Right atrium auricular region (tissue), 2 donors: Measurements from ENCODE around the gene KRT1. TPM values are rescaled to one million over a fixed set of nuclear protein-coding genes. Genes with fewer than 3 reads are reported as not detected.

ENCODE experiments used
- DNase-seq: peaks from one replicate; pipeline ENCODE4 v3.0.0-alpha.2; 2019; ENCODE audit warnings: low spot score
- H3K27ac ChIP-seq, 2 donors: fragments of 200-600 bp; sonication (generic); 1 replicate in 1 of 2; 2 replicates in 1 of 2; pipeline ENCODE4 v1.5.1; 2016 to 2019
- H3K27me3 ChIP-seq, 2 donors: fragments of 200-600 bp; sonication (generic); one replicate each; pipeline versions ENCODE4 v1.5.1 to v1.6.0; 2017 to 2019
- H3K36me3 ChIP-seq: fragments of 200-600 bp; sonication (generic); one replicate; pipeline ENCODE4 v1.5.1; 2016
- H3K4me1 ChIP-seq, 2 donors: fragments of 200-600 bp; sonication (generic); one replicate each; pipeline versions ENCODE4 v1.5.1 to v1.6.0; 2017 to 2019
- H3K4me3 ChIP-seq, 2 donors: fragments of 200-600 bp; sonication (generic); 1 replicate in 1 of 2; 2 replicates in 1 of 2; pipeline ENCODE4 v1.5.1; 2017 to 2019; ENCODE audit warnings: mild to moderate bottlenecking in 1 of 2, moderate library complexity in 1 of 2
- H3K9me3 ChIP-seq, 2 donors: fragments of 200-600 bp; sonication (generic); one replicate each; pipeline ENCODE4 v1.5.1; 2019
- CTCF ChIP-seq, 2 donors: fragments of 200-600 bp; sonication (generic); IDR thresholded peaks; one replicate each; pipeline ENCODE4 v1.5.1; 2019; ENCODE audit warnings: antibody characterized with exemption in 2 of 2
- total RNA-seq, 2 donors: library from RNA; depleted of rRNA; stranded (reverse); fragments of >200 nt; gene quantifications; one replicate each; pipeline ENCODE4 v1.1.0, GENCODE V29; 2016

Gene KRT1
- total RNA-seq, 2 donors from 2014 or later: not detected

DNA sequence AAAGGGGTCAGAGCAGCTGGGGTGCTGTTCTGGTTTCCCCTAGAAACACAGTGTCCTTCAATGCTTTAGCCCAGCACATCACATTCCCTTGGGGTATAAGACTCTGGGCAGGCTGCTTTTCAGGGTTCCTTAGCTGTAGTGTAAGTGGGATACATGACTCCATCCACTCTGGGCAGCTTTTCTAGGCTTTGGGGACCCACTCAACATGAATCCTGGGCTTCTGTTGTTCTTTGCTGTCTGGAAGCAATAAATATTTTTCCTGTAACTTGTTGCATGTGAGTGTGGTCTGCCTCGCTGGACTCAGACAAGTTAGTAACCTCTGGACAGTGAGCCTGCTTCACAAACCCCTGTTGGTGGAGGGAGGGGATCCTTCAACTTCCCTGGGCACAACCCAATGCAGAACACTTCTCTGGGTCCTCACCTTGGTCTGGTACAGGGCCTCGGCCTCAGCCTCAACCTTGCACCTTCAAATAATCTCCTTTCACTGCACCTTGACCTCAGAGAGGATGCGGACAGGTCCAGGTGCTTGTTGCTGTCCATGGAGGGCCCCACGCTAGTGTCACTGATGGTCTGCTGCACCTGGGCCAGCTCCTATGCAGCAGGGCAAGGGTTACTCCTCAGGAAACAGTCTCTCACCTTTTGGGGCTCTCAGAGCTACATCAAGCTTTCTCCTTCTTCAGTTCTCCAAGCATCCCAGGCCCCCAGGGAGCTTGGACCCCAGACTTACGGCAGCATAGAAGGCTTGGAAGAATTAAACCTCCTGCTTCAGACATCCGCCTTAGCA lies 48.3 kb downstream of the KRT1 start:
- DNase-seq: peak; percentile 32
- Histone ChIP-seq H3K9me3 (no peaks in the 10 kb centered on the region), H3K27me3 (no peaks in the 10 kb centered on the region)

GRCh38 chr12:52631264-52631663 lies 48.9 kb downstream of the KRT1 start:
- TF ChIP-seq CTCF (IDR thresholded peaks at IDR 0.05): no peak
- peak; percentile 28 for DNase-seq
- no peaks in the 10 kb centered on the region for H3K27me3 ChIP-seq
- H3K27ac ChIP-seq: no peak overlapping the region
- no peaks in the 10 kb centered on the region for H3K9me3 ChIP-seq
- no peak overlapping the region for H3K4me3 ChIP-seq
- no peaks in the 10 kb centered on the region for H3K4me1 ChIP-seq
- no peaks in the 10 kb centered on the region for H3K36me3 ChIP-seq

More for the DNA sequence above, 48.3 kb downstream of the KRT1 start:
- Histone ChIP-seq H3K27ac (no peak overlapping the region), H3K4me1 (no peaks in the 10 kb centered on the region), H3K36me3 (no peaks in the 10 kb centered on the region), H3K4me3 (no peak overlapping the region)
- no peak for TF ChIP-seq CTCF (IDR thresholded peaks at IDR 0.05)

DNA sequence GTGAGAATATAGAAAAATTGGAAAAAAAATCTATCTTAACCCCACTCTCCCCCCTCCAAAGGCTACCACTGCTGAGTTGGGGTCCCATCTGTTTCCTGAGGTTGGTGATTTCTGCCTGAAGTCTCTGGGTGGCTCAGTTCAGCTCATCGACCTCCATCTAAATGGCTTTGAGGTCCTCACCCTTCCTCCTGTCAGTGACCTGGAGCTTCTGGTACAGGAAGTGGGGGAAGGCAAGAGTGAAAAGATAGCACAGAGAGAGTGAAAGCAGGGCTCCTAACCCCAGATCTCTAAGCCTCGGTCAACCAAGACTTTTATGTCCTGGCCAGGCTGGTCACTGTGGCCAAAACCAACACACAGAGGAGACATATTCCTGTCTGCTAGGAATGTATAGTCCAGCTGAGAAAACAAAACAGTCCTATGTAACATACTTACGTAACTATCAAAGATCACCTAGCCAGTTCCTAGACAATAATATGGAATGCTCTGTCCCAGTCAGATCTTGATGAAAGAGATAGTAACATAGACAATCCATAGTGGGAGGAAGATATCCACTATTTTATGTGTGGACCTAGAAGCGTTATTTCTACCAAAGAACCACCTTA lies 49.5 kb downstream of the KRT1 start:
- no peaks in the 10 kb centered on the region for H3K36me3 ChIP-seq
- no peaks in the 10 kb centered on the region for H3K4me1 ChIP-seq
- H3K9me3 ChIP-seq: no peaks in the 10 kb centered on the region
- no peak overlapping the region for H3K4me3 ChIP-seq
- TF ChIP-seq CTCF (IDR thresholded peaks at IDR 0.05): no peak
- no peak overlapping the region for H3K27ac ChIP-seq
- H3K27me3 ChIP-seq: no peaks in the 10 kb centered on the region
- DNase-seq: no peak

- peak; percentile 36 for DNase-seq
- no peak for TF ChIP-seq CTCF (IDR thresholded peaks at IDR 0.05)
- Histone ChIP-seq H3K4me3 (no peak overlapping the region), H3K36me3 (no peaks in the 10 kb centered on the region), H3K27me3 (no peaks in the 10 kb centered on the region), H3K27ac (no peak overlapping the region), H3K4me1 (no peaks in the 10 kb centered on the region), H3K9me3 (no peaks in the 10 kb centered on the region)
Measured at GRCh38 chr12:52630008-52630500, 50.2 kb downstream of the KRT1 start.

DNA sequence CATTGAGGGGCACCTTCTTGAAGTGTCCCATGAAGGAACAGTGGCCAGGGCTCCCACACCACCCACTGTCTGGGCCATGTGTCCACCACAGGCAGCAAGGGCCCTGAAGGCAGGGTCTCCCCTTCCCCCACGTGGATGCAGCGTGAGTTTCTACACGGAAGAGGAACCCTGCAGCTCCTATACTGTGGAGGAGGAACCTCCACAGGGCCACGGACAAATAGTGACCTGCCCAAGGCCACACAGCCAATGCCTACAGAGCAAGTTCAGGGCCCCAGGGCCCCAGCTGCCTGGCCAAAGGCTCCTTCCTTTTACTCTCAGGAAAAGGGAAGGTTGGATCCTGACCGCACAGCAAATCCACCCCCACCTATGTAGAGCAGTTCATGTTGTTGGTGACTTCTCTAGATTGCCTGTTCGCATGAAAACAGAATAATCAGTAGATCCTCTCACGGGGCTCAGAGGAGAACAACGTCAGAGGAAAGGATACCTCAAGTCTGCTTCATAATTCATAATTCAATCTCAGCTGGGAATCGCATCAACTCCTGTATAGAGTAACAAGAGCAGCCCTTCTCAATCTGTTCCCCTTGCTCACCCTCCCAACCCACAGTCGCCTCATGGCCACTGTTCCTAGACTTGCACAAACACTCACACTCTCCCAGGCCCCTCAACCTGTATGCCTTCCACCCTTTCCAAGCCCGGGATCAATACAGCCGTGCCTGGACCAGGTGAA lies 50.8 kb downstream of the KRT1 start:
- Histone ChIP-seq H3K27ac (no peak overlapping the region), H3K27me3 (no peaks in the 10 kb centered on the region), H3K9me3 (no peaks in the 10 kb centered on the region), H3K4me1 (no peaks in the 10 kb centered on the region), H3K4me3 (no peak overlapping the region), H3K36me3 (no peaks in the 10 kb centered on the region)
- peak; percentile 36 for DNase-seq
- no peak for TF ChIP-seq CTCF (IDR thresholded peaks at IDR 0.05)
